H1 (cell line): ENCODE data around the gene CNOT3. TPM values are rescaled to one million over a fixed set of nuclear protein-coding genes. Genes with fewer than 3 reads are reported as not detected.

Experiments used
- CTCF ChIA-PET: fragments of 300-600 bp; sonication (Branson Sonifier 250); formaldehyde crosslinking; loops from one replicate; lab custom pipeline; 2021; ENCODE audit not compliant: partially characterized antibody; lab: Charles Lee
- POLR2A ChIA-PET: fragments of 300-600 bp; sonication (Branson Sonifier 250); formaldehyde crosslinking; loops from one replicate; lab custom pipeline; 2021; ENCODE audit warnings: inconsistent platforms; ENCODE audit not compliant: partially characterized antibody; lab: Charles Lee
- DNase-seq, 2 experiments: peaks; one replicate each; pipeline versions ENCODE4 v3.0.0 to v3.0.0-alpha.2; 2010 to 2022; ENCODE audit warnings: low spot score in 2 of 2, low read depth in 1 of 2, mixed read lengths in 1 of 2
- FAIRE-seq: peaks from 2 replicates; lab custom pipeline; 2011; peaks lifted over from hg19 to GRCh38; lab: Jason Lieb, UNC
- H2AFZ ChIP-seq: 2 replicates; pipeline ENCODE4 v1.8.1; 2012; ENCODE audit warnings: low read length, inconsistent platforms
- H2AK5ac ChIP-seq: 2 replicates; pipeline ENCODE4 v1.6.1; 2013; ENCODE audit warnings: low read depth, low read length
- H2BK120ac ChIP-seq: replicated peaks from 2 replicates; pipeline ENCODE3; 2013; ENCODE audit warnings: low read depth, low read length, inconsistent platforms
- H2BK12ac ChIP-seq: 2 replicates; pipeline ENCODE4 v1.6.1; 2013; ENCODE audit warnings: low read depth, low read length
- H2BK15ac ChIP-seq: 2 replicates; pipeline ENCODE4 v1.6.1; 2013; ENCODE audit warnings: low read length
- H2BK20ac ChIP-seq: 2 replicates; pipeline ENCODE4 v1.6.1; 2013; ENCODE audit warnings: low read length
- H2BK5ac ChIP-seq: 2 replicates; pipeline ENCODE4 v1.6.1; 2013; ENCODE audit warnings: low read depth, low read length
- H3K14ac ChIP-seq: 2 replicates; pipeline ENCODE4 v1.6.1; 2013; ENCODE audit warnings: inconsistent platforms; ENCODE audit not compliant: insufficient read length
- H3K18ac ChIP-seq: 2 replicates; pipeline ENCODE4 v1.6.1; 2013; ENCODE audit warnings: low read length; ENCODE audit errors: extremely low read depth
- H3K23ac ChIP-seq: 2 replicates; pipeline ENCODE4 v1.6.1; 2013; ENCODE audit warnings: inconsistent platforms; ENCODE audit not compliant: insufficient read length
- H3K23me2 ChIP-seq: 2 replicates; pipeline ENCODE4 v1.6.1; 2013; ENCODE audit warnings: low read depth, low read length
- H3K27ac ChIP-seq: 2 replicates; pipeline ENCODE4 v1.6.1; 2011; ENCODE audit warnings: low read depth, low read length, inconsistent platforms
- H3K27me3 ChIP-seq, 4 experiments: replicated peaks in 1 of 4; 1 replicate in 1 of 4; 2 replicates in 3 of 4; pipeline versions ENCODE4 v1.6.1 to v1.8.1; 2011 to 2013; ENCODE audit warnings: low read length in 3 of 4, mild to moderate bottlenecking in 3 of 4, inconsistent platforms in 2 of 4, mixed read lengths in 2 of 4, moderate library complexity in 1 of 4; ENCODE audit not compliant: control insufficient read depth in 3 of 4, insufficient read depth in 3 of 4; ENCODE audit errors: extremely low read depth in 1 of 4
- H3K36me3 ChIP-seq, 4 experiments: 2 replicates each; pipeline versions ENCODE4 v1.6.1 to v1.8.1; 2011 to 2013; ENCODE audit warnings: mild to moderate bottlenecking in 4 of 4, low read length in 3 of 4, moderate library complexity in 2 of 4, control low read depth in 1 of 4, inconsistent platforms in 1 of 4; ENCODE audit not compliant: insufficient read depth in 4 of 4, control insufficient read depth in 2 of 4
- H3K4ac ChIP-seq: replicated peaks from 2 replicates; pipeline ENCODE3; 2013; ENCODE audit warnings: low read length, low read depth, mixed read lengths, inconsistent platforms; ENCODE audit not compliant: insufficient read length
- H3K4me1 ChIP-seq, 4 experiments: replicated peaks in 1 of 4; 1 replicate in 1 of 4; 2 replicates in 3 of 4; pipeline versions ENCODE4 v1.6.1 to v1.8.1; 2011 to 2013; ENCODE audit warnings: low read length in 3 of 4, inconsistent platforms in 2 of 4, mixed read lengths in 1 of 4; ENCODE audit not compliant: insufficient read depth in 4 of 4, control insufficient read depth in 3 of 4
- H3K4me2 ChIP-seq, 2 experiments: 2 replicates each; pipeline versions ENCODE4 v1.6.1 to v1.8.1; 2011 to 2013; ENCODE audit warnings: low read depth in 2 of 2, low read length in 2 of 2, control low read depth in 1 of 2, inconsistent platforms in 1 of 2, mild to moderate bottlenecking in 1 of 2; ENCODE audit not compliant: insufficient read depth in 1 of 2
- H3K4me3 ChIP-seq, 4 experiments: fragments of 200-600, 300-600 bp in 1 of 4; sonication (generic), shearing (Covaris generic), sonication (Bioruptor Twin) in 1 of 4; 2 replicates each; pipeline versions ENCODE4 v1.5.1 to v1.8.1; 2011 to 2016; ENCODE audit warnings: low read length in 4 of 4, low read depth in 3 of 4, control low read depth in 2 of 4, inconsistent platforms in 2 of 4, mild to moderate bottlenecking in 2 of 4, mixed read lengths in 1 of 4, moderate library complexity in 1 of 4; ENCODE audit not compliant: insufficient read depth in 2 of 4; ENCODE audit errors: extremely low read depth in 1 of 4
- H3K56ac ChIP-seq: replicated peaks from 2 replicates; pipeline ENCODE3; 2013; ENCODE audit warnings: low read depth, mild to moderate bottlenecking, mixed read lengths, low read length, inconsistent platforms; ENCODE audit not compliant: insufficient read length
- H3K79me1 ChIP-seq: 2 replicates; pipeline ENCODE4 v1.6.1; 2013; ENCODE audit warnings: low read depth, low read length, control low read depth
- H3K79me2 ChIP-seq, 2 experiments: 2 replicates each; pipeline versions ENCODE4 v1.6.1 to v1.8.1; 2012 to 2013; ENCODE audit warnings: low read length in 2 of 2, mild to moderate bottlenecking in 2 of 2, inconsistent platforms in 1 of 2; ENCODE audit not compliant: insufficient read depth in 2 of 2, control insufficient read depth in 1 of 2
- H3K9ac ChIP-seq, 4 experiments: replicated peaks in 1 of 4; 1 replicate in 1 of 4; 2 replicates in 3 of 4; pipeline versions ENCODE4 v1.6.1 to v1.8.1; 2011 to 2013; ENCODE audit warnings: low read depth in 3 of 4, low read length in 3 of 4, control low read depth in 2 of 4, mild to moderate bottlenecking in 2 of 4, moderate library complexity in 2 of 4, inconsistent platforms in 1 of 4; ENCODE audit errors: extremely low read depth in 1 of 4
- H3K9me3 ChIP-seq, 2 experiments: 2 replicates each; pipeline versions ENCODE4 v1.6.1 to v1.8.1; 2012 to 2013; ENCODE audit warnings: mild to moderate bottlenecking in 2 of 2, moderate library complexity in 2 of 2, control low read depth in 1 of 2, inconsistent platforms in 1 of 2, low read depth in 1 of 2, low read length in 1 of 2, mixed read lengths in 1 of 2; ENCODE audit not compliant: insufficient read depth in 2 of 2
- H4K20me1 ChIP-seq, 2 experiments: replicated peaks in 1 of 2; 2 replicates each; pipeline versions ENCODE3 to v1.8.1; 2011 to 2013; ENCODE audit warnings: inconsistent platforms in 2 of 2, low read length in 2 of 2, mild to moderate bottlenecking in 1 of 2; ENCODE audit not compliant: insufficient read depth in 2 of 2, control insufficient read depth in 1 of 2
- H4K5ac ChIP-seq: 2 replicates; pipeline ENCODE4 v1.6.1; 2013; ENCODE audit warnings: low read length, low read depth, mixed read lengths, inconsistent platforms; ENCODE audit not compliant: insufficient read length
- H4K8ac ChIP-seq: 2 replicates; pipeline ENCODE4 v1.8.0; 2013; ENCODE audit warnings: mild to moderate bottlenecking, moderate library complexity, low read length, inconsistent platforms; ENCODE audit not compliant: insufficient read depth; ENCODE audit errors: extremely low read depth
- H4K91ac ChIP-seq: replicated peaks from 2 replicates; pipeline ENCODE3; 2013; ENCODE audit warnings: low read length, mixed read lengths, inconsistent platforms; ENCODE audit not compliant: insufficient read length
- ASH2L ChIP-seq: fragments of 200-600, 300-600 bp; sonication (generic); IDR thresholded peaks from one replicate; pipeline ENCODE4 v1.7.1; 2017; ENCODE audit warnings: low read length
- ATF2 ChIP-seq: IDR thresholded peaks from 2 replicates; pipeline ENCODE4 v1.6.1; 2012; ENCODE audit warnings: low read length, inconsistent platforms
- ATF3 ChIP-seq: IDR thresholded peaks from 2 replicates; pipeline ENCODE4 v1.6.1; 2011; ENCODE audit warnings: low read depth, mild to moderate bottlenecking, low read length; ENCODE audit not compliant: insufficient read depth
- BACH1 ChIP-seq: IDR thresholded peaks from 2 replicates; pipeline ENCODE4 v1.6.1; 2012; ENCODE audit warnings: low read length, improper control_type of control experiment
- FOSL1 ChIP-seq: IDR thresholded peaks from 2 replicates; pipeline ENCODE4 v1.6.1; 2011; ENCODE audit warnings: mild to moderate bottlenecking, low read depth, low read length, moderate library complexity; ENCODE audit not compliant: insufficient read depth
- KDM4A ChIP-seq: IDR thresholded peaks from one replicate; pipeline ENCODE4 v1.7.1; 2012; ENCODE audit warnings: low read depth, mild to moderate bottlenecking, moderate library complexity, low read length, inconsistent platforms; ENCODE audit not compliant: severe bottlenecking
- PHF8 ChIP-seq: fragments of 200-600 bp; sonication (generic); conservative IDR thresholded peaks from 2 replicates; pipeline ENCODE4 v1.7.1; 2012; ENCODE audit warnings: low read depth, mild to moderate bottlenecking, inconsistent platforms, low read length, moderate library complexity
- SP4 ChIP-seq: IDR thresholded peaks from 2 replicates; pipeline ENCODE4 v1.6.1; 2012; ENCODE audit warnings: low read length, inconsistent platforms
- TAF1 ChIP-seq: IDR thresholded peaks from 2 replicates; pipeline ENCODE4 v1.6.1; 2011; ENCODE audit warnings: mild to moderate bottlenecking, low read depth, low read length
- WGBS, 2 experiments: shearing (Covaris generic) in 1 of 2; methylation state at CpG; one replicate each; pipeline versions ENCODE4 v1.1.6 to v1.1.7; 2013 to 2015; ENCODE audit warnings: low lambda C conversion rate in 2 of 2, mixed read lengths in 2 of 2, inconsistent platforms in 1 of 2, low coverage in 1 of 2, missing lambda C conversion rate in 1 of 2; ENCODE audit not compliant: insufficient replicate concordance in 2 of 2, insufficient coverage in 1 of 2, insufficient read length in 1 of 2; ENCODE audit errors: extremely low coverage in 1 of 2, missing lambda C conversion rate in 1 of 2; 5-methylcytosine and 5-hydroxymethylcytosine counted together
- polyA plus RNA-seq, 7 experiments: library from polyadenylated mRNA; depleted of rRNA in 3 of 7; stranded (reverse) in 5 of 7; unstranded in 2 of 7; fragments of >200 nt in 5 of 7; fragments of 200-250 nt in 2 of 7; gene quantifications; 1 replicate in 5 of 7; 2 replicates in 1 of 7; 4 replicates in 1 of 7; pipeline versions ENCODE4 v1.2.1 to v1.2.3, GENCODE V29; 2011 to 2013; ENCODE audit warnings: missing spikeins in 2 of 7, mixed read lengths in 2 of 7
- total RNA-seq: library from RNA; stranded (reverse); fragmentation: NEBNext Ultra II Directional; extraction: Animal tissue kit (Norgen Biotek cat#: 25700); gene quantifications from 2 replicates; pipeline ENCODE4 v1.2.1, GENCODE V29; 2021

CNOT3 gene
- total and polyA plus RNA-seq, 2 of the 8 experiments (the other 6 are each of a cell fraction or from before 2014, with no cell fraction given) = 21.2 to 86.4 TPM

- Histone ChIP-seq H3K36me3 (peaks cover 6 to 13% (median 9%) of the 10 kb centered on the region in 4 experiments; a peak in 7 of 8 replicates), H4K5ac (peak overlapping the region; percentile 18), H4K8ac (peak overlapping the region; percentile 75; the same call in 1 of the 2 replicates), H3K27me3 (peaks cover 0 to 9% (median 4%) of the 10 kb centered on the region in 4 experiments; a peak in 4 of 7 replicates), H4K91ac (no peak overlapping the region), H3K56ac (no peak overlapping the region), H3K4me3 (peak overlapping the region; percentile 56 to 90 (median 84)), H3K9ac (peak overlapping the region in 3 of 4 experiments; percentile 77 to 84 (median 78); a peak in 6 of 7 replicates), H3K79me1 (peaks cover 10% of the 10 kb centered on the region), H2AFZ (peak overlapping the region; percentile 65), H2AK5ac (no peak overlapping the region), H2BK12ac (0 out of 2 replicates have a peak overlapping the region, but pooled peaks have one; percentile 62), H3K4me1 (peaks cover 0 to 24% (median 11%) of the 10 kb centered on the region in 4 experiments; a peak in 6 of 7 replicates), H3K18ac (no peak overlapping the region; the same call in 1 of the 2 replicates), H2BK120ac (no peak overlapping the region), H3K4me2 (peak overlapping the region; percentile 87 to 100), H2BK5ac (peak overlapping the region; percentile 55; the same call in 1 of the 2 replicates), H3K14ac (no peak overlapping the region), H2BK15ac (peak overlapping the region; percentile 97), H3K27ac (peak overlapping the region; percentile 59), H3K9me3 (no peaks in the 10 kb centered on the region), H3K4ac (no peak overlapping the region), H2BK20ac (no peak overlapping the region), H3K23me2 (peaks cover 20% of the 10 kb centered on the region), H3K23ac (no peak overlapping the region), H4K20me1 (peaks cover 0 to 18% of the 10 kb centered on the region in 2 experiments), H3K79me2 (no peaks in the 10 kb centered on the region)
- WGBS, 2 experiments = 6% methylated on average over 26 of the region's 28 CpGs; no CpG with 5 or more reads in 1 of the 2 experiments
- FAIRE-seq (no peak), DNase-seq (peak in 1 of 2 experiments; percentile 58)
- CTCF ChIA-PET = interaction anchor here (0.8 to 2.1 kb wide), 5 partner anchors 10 to 51 kb away, joined by 3 to 8 read pairs (median 4); partner anchors contain the start of gene TMC4
- POLR2A ChIA-PET = interaction anchor here (0.6 to 14.8 kb wide), 7 partner anchors 11 to 46 kb away, joined by 3 to 348 read pairs (median 11); partner anchors contain the start of genes CNOT3, MBOAT7, PRPF31 and RPS9
- TF ChIP-seq ATF3 (no peak), KDM4A (peak; percentile 31), BACH1 (no peak), ASH2L (peak; percentile 70), TAF1 (0 out of 2 replicates have a peak, but pooled peaks have one; percentile 5), ATF2 (no peak), FOSL1 (no peak), PHF8 (peak; percentile 47; the same call in 1 of the 2 replicates), SP4 (no peak)
Measured at GRCh38 chr19:54160182-54160811, 22.7 kb downstream of the CNOT3 start.
